ENCODE results near the gene BTBD9. TPM values are rescaled to one million over a fixed set of nuclear protein-coding genes. Genes with fewer than 3 reads are reported as not detected.

The BTBD9 gene
- total and polyA plus RNA-seq, 2 donors: 2.9 to 4.2 TPM

- WGBS: 95% methylated on average over 1 of the region's 1 CpG
- no peaks in the 10 kb centered on the region for H3K27me3 ChIP-seq (ENCODE audit: control insufficient read depth in 2 of 2, insufficient read depth in 1 of 2, low read length in 1 of 2)
- no peak overlapping the region for H3K27ac ChIP-seq (ENCODE audit: low read depth in 1 of 2, low read length in 1 of 2)
- no peak for DNase-seq (ENCODE audit: low read depth in 6 of 9, low spot score in 9 of 9)
- H3K36me3 ChIP-seq (ENCODE audit: control insufficient read depth in 2 of 2, insufficient read depth in 2 of 2, low read length in 1 of 2): no peaks in the 10 kb centered on the region
- no peaks in the 10 kb centered on the region for H3K4me1 ChIP-seq (ENCODE audit: control insufficient read depth in 2 of 2, insufficient read depth in 2 of 2, low read length in 2 of 2)
- H3K9me3 ChIP-seq (ENCODE audit: control insufficient read depth in 2 of 2, insufficient read depth in 1 of 2, low read length in 1 of 2): no peaks in the 10 kb centered on the region
- no peak overlapping the region for H3K4me3 ChIP-seq (ENCODE audit: low read length in 2 of 2)
Observed at GRCh38 chr6:38371881-38372280, 267.8 kb downstream of the BTBD9 start.

- WGBS: 92% methylated on average over 8 of the region's 8 CpGs
- no peak overlapping the region for H3K4me3 ChIP-seq (ENCODE audit: low read length in 2 of 2)
- DNase-seq (ENCODE audit: low read depth in 6 of 9, low spot score in 9 of 9): no peak
- H3K27ac ChIP-seq (ENCODE audit: low read depth in 1 of 2, low read length in 1 of 2): no peak overlapping the region
- no peaks in the 10 kb centered on the region for H3K27me3 ChIP-seq (ENCODE audit: control insufficient read depth in 2 of 2, insufficient read depth in 1 of 2, low read length in 1 of 2)
- H3K4me1 ChIP-seq (ENCODE audit: control insufficient read depth in 2 of 2, insufficient read depth in 2 of 2, low read length in 2 of 2): no peaks in the 10 kb centered on the region
- H3K9me3 ChIP-seq (ENCODE audit: control insufficient read depth in 2 of 2, insufficient read depth in 1 of 2, low read length in 1 of 2): no peaks in the 10 kb centered on the region
- H3K36me3 ChIP-seq (ENCODE audit: control insufficient read depth in 2 of 2, insufficient read depth in 2 of 2, low read length in 1 of 2): no peaks in the 10 kb centered on the region
Observed at GRCh38 chr6:38370653-38371601, 268.8 kb downstream of the BTBD9 start.

GRCh38 chr6:38367231-38367630 is 272.5 kb downstream of the BTBD9 start:
- Histone ChIP-seq H3K36me3 (ENCODE audit: control insufficient read depth in 2 of 2, insufficient read depth in 2 of 2, low read length in 1 of 2) (no peaks in the 10 kb centered on the region), H3K4me3 (ENCODE audit: low read length in 2 of 2) (no peak overlapping the region), H3K4me1 (ENCODE audit: control insufficient read depth in 2 of 2, insufficient read depth in 2 of 2, low read length in 2 of 2) (no peaks in the 10 kb centered on the region)

GRCh38 chr6:38366234-38366633 is 273.5 kb downstream of the BTBD9 start:
- no peaks in the 10 kb centered on the region for H3K4me1 ChIP-seq (ENCODE audit: control insufficient read depth in 2 of 2, insufficient read depth in 2 of 2, low read length in 2 of 2)
- H3K36me3 ChIP-seq (ENCODE audit: control insufficient read depth in 2 of 2, insufficient read depth in 2 of 2, low read length in 1 of 2): no peaks in the 10 kb centered on the region
- H3K27me3 ChIP-seq (ENCODE audit: control insufficient read depth in 2 of 2, insufficient read depth in 1 of 2, low read length in 1 of 2): no peaks in the 10 kb centered on the region
- H3K4me3 ChIP-seq (ENCODE audit: low read length in 2 of 2): no peak overlapping the region
- H3K9me3 ChIP-seq (ENCODE audit: control insufficient read depth in 2 of 2, insufficient read depth in 1 of 2, low read length in 1 of 2): no peaks in the 10 kb centered on the region
- WGBS: 96% methylated on average over 3 of the region's 3 CpGs
- DNase-seq (ENCODE audit: low read depth in 6 of 9, low spot score in 9 of 9): no peak
- H3K27ac ChIP-seq (ENCODE audit: low read depth in 1 of 2, low read length in 1 of 2): no peak overlapping the region

More at GRCh38 chr6:38367231-38367630, 272.5 kb downstream of the BTBD9 start:
- Histone ChIP-seq H3K27ac (ENCODE audit: low read depth in 1 of 2, low read length in 1 of 2) (no peak overlapping the region), H3K27me3 (ENCODE audit: control insufficient read depth in 2 of 2, insufficient read depth in 1 of 2, low read length in 1 of 2) (no peaks in the 10 kb centered on the region), H3K9me3 (ENCODE audit: control insufficient read depth in 2 of 2, insufficient read depth in 1 of 2, low read length in 1 of 2) (no peaks in the 10 kb centered on the region)
- DNase-seq (ENCODE audit: low read depth in 6 of 9, low spot score in 9 of 9): no peak

- over 99% methylated on average over 2 of the region's 2 CpGs for WGBS
- H3K4me3 ChIP-seq (ENCODE audit: low read length in 2 of 2): no peak overlapping the region
- no peaks in the 10 kb centered on the region for H3K27me3 ChIP-seq (ENCODE audit: control insufficient read depth in 2 of 2, insufficient read depth in 1 of 2, low read length in 1 of 2)
- DNase-seq (ENCODE audit: low read depth in 6 of 9, low spot score in 9 of 9): no peak
- H3K36me3 ChIP-seq (ENCODE audit: control insufficient read depth in 2 of 2, insufficient read depth in 2 of 2, low read length in 1 of 2): no peaks in the 10 kb centered on the region
- H3K27ac ChIP-seq (ENCODE audit: low read depth in 1 of 2, low read length in 1 of 2): no peak overlapping the region
- no peaks in the 10 kb centered on the region for H3K9me3 ChIP-seq (ENCODE audit: control insufficient read depth in 2 of 2, insufficient read depth in 1 of 2, low read length in 1 of 2)
- no peaks in the 10 kb centered on the region for H3K4me1 ChIP-seq (ENCODE audit: control insufficient read depth in 2 of 2, insufficient read depth in 2 of 2, low read length in 2 of 2)
Observed at GRCh38 chr6:38364775-38365174, 275.0 kb downstream of the BTBD9 start.

- no peak overlapping the region for H3K4me3 ChIP-seq (ENCODE audit: low read length in 2 of 2)
- no peak overlapping the region for H3K27ac ChIP-seq (ENCODE audit: low read depth in 1 of 2, low read length in 1 of 2)
- H3K4me1 ChIP-seq (ENCODE audit: control insufficient read depth in 2 of 2, insufficient read depth in 2 of 2, low read length in 2 of 2): no peaks in the 10 kb centered on the region
- no peaks in the 10 kb centered on the region for H3K36me3 ChIP-seq (ENCODE audit: control insufficient read depth in 2 of 2, insufficient read depth in 2 of 2, low read length in 1 of 2)
- H3K9me3 ChIP-seq (ENCODE audit: control insufficient read depth in 2 of 2, insufficient read depth in 1 of 2, low read length in 1 of 2): no peaks in the 10 kb centered on the region
- no peak for DNase-seq (ENCODE audit: low read depth in 6 of 9, low spot score in 9 of 9)
- whole genome bisulfite sequencing: 93% methylated on average over 3 of the region's 3 CpGs
- H3K27me3 ChIP-seq (ENCODE audit: control insufficient read depth in 2 of 2, insufficient read depth in 1 of 2, low read length in 1 of 2): no peaks in the 10 kb centered on the region
Observed at GRCh38 chr6:38364127-38364526, 275.6 kb downstream of the BTBD9 start.

- no peaks in the 10 kb centered on the region for H3K9me3 ChIP-seq (ENCODE audit: control insufficient read depth in 2 of 2, insufficient read depth in 1 of 2, low read length in 1 of 2)
- no peaks in the 10 kb centered on the region for H3K36me3 ChIP-seq (ENCODE audit: control insufficient read depth in 2 of 2, insufficient read depth in 2 of 2, low read length in 1 of 2)
- H3K27me3 ChIP-seq (ENCODE audit: control insufficient read depth in 2 of 2, insufficient read depth in 1 of 2, low read length in 1 of 2): no peaks in the 10 kb centered on the region
- H3K4me1 ChIP-seq (ENCODE audit: control insufficient read depth in 2 of 2, insufficient read depth in 2 of 2, low read length in 2 of 2): no peaks in the 10 kb centered on the region
- H3K27ac ChIP-seq (ENCODE audit: low read depth in 1 of 2, low read length in 1 of 2): no peak overlapping the region
- no peak overlapping the region for H3K4me3 ChIP-seq (ENCODE audit: low read length in 2 of 2)
- no peak for DNase-seq (ENCODE audit: low read depth in 6 of 9, low spot score in 9 of 9)
- WGBS: 93% methylated on average over 4 of the region's 4 CpGs
Observed at GRCh38 chr6:38355519-38355918, 284.2 kb downstream of the BTBD9 start.

- DNase-seq (ENCODE audit: low read depth in 6 of 9, low spot score in 9 of 9): no peak
- Histone ChIP-seq H3K27me3 (ENCODE audit: control insufficient read depth in 2 of 2, insufficient read depth in 1 of 2, low read length in 1 of 2) (no peaks in the 10 kb centered on the region), H3K4me1 (ENCODE audit: control insufficient read depth in 2 of 2, insufficient read depth in 2 of 2, low read length in 2 of 2) (no peaks in the 10 kb centered on the region), H3K4me3 (ENCODE audit: low read length in 2 of 2) (no peak overlapping the region), H3K36me3 (ENCODE audit: control insufficient read depth in 2 of 2, insufficient read depth in 2 of 2, low read length in 1 of 2) (no peaks in the 10 kb centered on the region), H3K9me3 (ENCODE audit: control insufficient read depth in 2 of 2, insufficient read depth in 1 of 2, low read length in 1 of 2) (no peaks in the 10 kb centered on the region), H3K27ac (ENCODE audit: low read depth in 1 of 2, low read length in 1 of 2) (no peak overlapping the region)
- 89% methylated on average over 1 of the region's 1 CpG for WGBS
Observed at GRCh38 chr6:38354905-38355304, 284.8 kb downstream of the BTBD9 start.

- H3K9me3 ChIP-seq (ENCODE audit: control insufficient read depth in 2 of 2, insufficient read depth in 1 of 2, low read length in 1 of 2): no peaks in the 10 kb centered on the region
- DNase-seq (ENCODE audit: low read depth in 6 of 9, low spot score in 9 of 9): no peak
- no peak overlapping the region for H3K4me3 ChIP-seq (ENCODE audit: low read length in 2 of 2)
- H3K4me1 ChIP-seq (ENCODE audit: control insufficient read depth in 2 of 2, insufficient read depth in 2 of 2, low read length in 2 of 2): no peaks in the 10 kb centered on the region
- no peak overlapping the region for H3K27ac ChIP-seq (ENCODE audit: low read depth in 1 of 2, low read length in 1 of 2)
- WGBS: 99% methylated on average over 1 of the region's 1 CpG
- H3K36me3 ChIP-seq (ENCODE audit: control insufficient read depth in 2 of 2, insufficient read depth in 2 of 2, low read length in 1 of 2): no peaks in the 10 kb centered on the region
- H3K27me3 ChIP-seq (ENCODE audit: control insufficient read depth in 2 of 2, insufficient read depth in 1 of 2, low read length in 1 of 2): no peaks in the 10 kb centered on the region
Observed at GRCh38 chr6:38354037-38354381, 285.7 kb downstream of the BTBD9 start.

All from thymus (tissue), 11 donors.